ACC112 (cell line): ENCODE results near the gene CD2BP2.

Experiments used
- H2AFZ ChIP-seq: fragments of 200-600 bp; sonication (generic); one replicate; pipeline ENCODE4 v1.6.0; 2017; ENCODE audit warnings: antibody characterized with exemption, low read length; ENCODE audit not compliant: unreplicated experiment
- H3K27ac ChIP-seq: fragments of 200-600 bp; sonication (generic); 2 replicates; pipeline ENCODE4 v1.5.1; 2014; ENCODE audit warnings: low read depth, mild to moderate bottlenecking, antibody characterized with exemption, low read length, moderate library complexity
- H3K27me3 ChIP-seq: fragments of 200-600 bp; sonication (generic); 2 replicates; pipeline ENCODE4 v1.6.1; 2014; ENCODE audit warnings: mild to moderate bottlenecking, antibody characterized with exemption, low read length, moderate library complexity, mixed read lengths; ENCODE audit not compliant: insufficient read depth
- H3K36me3 ChIP-seq: fragments of 200-600 bp; sonication (generic); 2 replicates; pipeline ENCODE4 v1.6.1; 2016; ENCODE audit warnings: mild to moderate bottlenecking, antibody characterized with exemption, low read length, moderate library complexity, mixed read lengths; ENCODE audit not compliant: insufficient read depth
- H3K4me1 ChIP-seq: fragments of 200-600 bp; sonication (generic); one replicate; pipeline ENCODE4 v1.6.1; 2016; ENCODE audit warnings: low read length, mixed read lengths; ENCODE audit not compliant: insufficient read depth, unreplicated experiment, control insufficient read depth
- H3K4me3 ChIP-seq: fragments of 200-600 bp; sonication (generic); 2 replicates; pipeline ENCODE4 v1.5.1; 2014; ENCODE audit warnings: mild to moderate bottlenecking, low read depth, low read length
- H3K79me2 ChIP-seq: fragments of 200-600 bp; sonication (generic); one replicate; pipeline ENCODE4 v1.6.0; 2016; ENCODE audit warnings: low read length; ENCODE audit not compliant: control insufficient read depth, unreplicated experiment, insufficient read depth

Gene CD2BP2

GRCh38 chr16:30377812-30378235 is 22.7 kb upstream of the CD2BP2 start:
- H3K79me2 ChIP-seq, result peaks cover 5% of the 10 kb centered on the region
- H2AFZ ChIP-seq, result peak overlapping the region; percentile 95
- peak overlapping the region; percentile 86 for H3K4me3 ChIP-seq
- peak overlapping the region; percentile 97 for H3K27ac ChIP-seq
- peaks cover 6% of the 10 kb centered on the region for H3K4me1 ChIP-seq
- H3K36me3 ChIP-seq, result no peaks in the 10 kb centered on the region
- no peaks in the 10 kb centered on the region for H3K27me3 ChIP-seq

GRCh38 chr16:30377050-30377811 is 22.1 kb upstream of the CD2BP2 start:
- Histone ChIP-seq H3K27me3 (no peaks in the 10 kb centered on the region), H3K36me3 (no peaks in the 10 kb centered on the region), H3K4me3 (peak overlapping the region; percentile 86), H3K4me1 (peaks cover 6% of the 10 kb centered on the region), H2AFZ (peak overlapping the region; percentile 95), H3K27ac (peak overlapping the region; percentile 97), H3K79me2 (peaks cover 5% of the 10 kb centered on the region)

GRCh38 chr16:30376461-30376902 is 21.4 kb upstream of the CD2BP2 start:
- Histone ChIP-seq H3K4me3 (no peak overlapping the region), H3K79me2 (peaks cover 5% of the 10 kb centered on the region), H3K36me3 (no peaks in the 10 kb centered on the region), H3K27ac (no peak overlapping the region), H3K4me1 (peaks cover 6% of the 10 kb centered on the region), H2AFZ (no peak overlapping the region), H3K27me3 (no peaks in the 10 kb centered on the region)

- H2AFZ ChIP-seq, result no peak overlapping the region
- peaks cover 5% of the 10 kb centered on the region for H3K79me2 ChIP-seq
- H3K27me3 ChIP-seq, result no peaks in the 10 kb centered on the region
- no peak overlapping the region for H3K27ac ChIP-seq
- H3K4me1 ChIP-seq, result peaks cover 6% of the 10 kb centered on the region
- no peaks in the 10 kb centered on the region for H3K36me3 ChIP-seq
- no peak overlapping the region for H3K4me3 ChIP-seq
Observed at GRCh38 chr16:30375864-30376263, 20.8 kb upstream of the CD2BP2 start.

GRCh38 chr16:30374538-30374937 is 19.4 kb upstream of the CD2BP2 start, which contains the start of gene MYL11:
Gene MYL11 (plus strand): TSS chr16:30374802. CDS start chr16:30374858, 56 bp downstream.
- no peak within 1 kb of the TSS for H2AFZ ChIP-seq
- H3K27ac ChIP-seq, result no peak within 1 kb of the TSS
- H3K36me3 ChIP-seq, result no peaks in the 10 kb centered on the region
- peaks cover 9% of the 10 kb centered on the region for H3K79me2 ChIP-seq
- H3K27me3 ChIP-seq, result no peaks in the 10 kb centered on the region
- H3K4me3 ChIP-seq, result no peak within 1 kb of the TSS
- H3K4me1 ChIP-seq, result peaks cover 6% of the 10 kb centered on the region

GRCh38 chr16:30372725-30373124 is 17.6 kb upstream of the CD2BP2 start:
- H3K4me3 ChIP-seq, result no peak overlapping the region
- H3K79me2 ChIP-seq, result peaks cover 23% of the 10 kb centered on the region
- no peaks in the 10 kb centered on the region for H3K36me3 ChIP-seq
- no peak overlapping the region for H2AFZ ChIP-seq
- peaks cover 6% of the 10 kb centered on the region for H3K4me1 ChIP-seq
- no peaks in the 10 kb centered on the region for H3K27me3 ChIP-seq
- H3K27ac ChIP-seq, result no peak overlapping the region

GRCh38 chr16:30372038-30372712 is 17.1 kb upstream of the CD2BP2 start:
- H3K79me2 ChIP-seq, result peaks cover 28% of the 10 kb centered on the region
- H2AFZ ChIP-seq, result no peak overlapping the region
- H3K36me3 ChIP-seq, result no peaks in the 10 kb centered on the region
- peaks cover 9% of the 10 kb centered on the region for H3K4me1 ChIP-seq
- no peaks in the 10 kb centered on the region for H3K27me3 ChIP-seq
- H3K4me3 ChIP-seq, result no peak overlapping the region
- H3K27ac ChIP-seq, result no peak overlapping the region

- no peaks in the 10 kb centered on the region for H3K27me3 ChIP-seq
- H3K4me1 ChIP-seq, result peaks cover 14% of the 10 kb centered on the region
- H3K79me2 ChIP-seq, result peaks cover 37% of the 10 kb centered on the region
- peaks cover 3% of the 10 kb centered on the region; the same call in 1 of the 2 replicates for H3K36me3 ChIP-seq
- H3K4me3 ChIP-seq, result peak overlapping the region; percentile 73
- H2AFZ ChIP-seq, result no peak overlapping the region
- H3K27ac ChIP-seq, result peak overlapping the region; percentile 28; the same call in 1 of the 2 replicates
Observed at GRCh38 chr16:30371248-30371816, 16.2 kb upstream of the CD2BP2 start.

GRCh38 chr16:30370456-30371247 is 15.5 kb upstream of the CD2BP2 start, which contains the start of gene TBC1D10B:
Gene TBC1D10B (minus strand): TSS chr16:30370494. CDS start chr16:30370183, 311 bp downstream.
- Histone ChIP-seq H2AFZ (no peak within 1 kb of the TSS), H3K4me1 (peaks cover 14% of the 10 kb centered on the region), H3K27me3 (no peaks in the 10 kb centered on the region), H3K79me2 (peaks cover 40% of the 10 kb centered on the region), H3K36me3 (peaks cover 3% of the 10 kb centered on the region; the same call in 1 of the 2 replicates), H3K27ac (peak within 1 kb of the TSS; percentile 56; the same call in 1 of the 2 replicates), H3K4me3 (peak within 1 kb of the TSS; percentile 96)

- Histone ChIP-seq H3K36me3 (peaks cover 3% of the 10 kb centered on the region; the same call in 1 of the 2 replicates), H3K27ac (peak overlapping the region; percentile 56; the same call in 1 of the 2 replicates), H3K4me3 (peak overlapping the region; percentile 96), H3K4me1 (peaks cover 14% of the 10 kb centered on the region), H2AFZ (no peak overlapping the region), H3K79me2 (peaks cover 46% of the 10 kb centered on the region), H3K27me3 (no peaks in the 10 kb centered on the region)
Observed at GRCh38 chr16:30369938-30370455, 14.9 kb upstream of the CD2BP2 start.
